CD4-positive, alpha-beta memory T cell (primary cell): ENCODE measurements around the gene KRTAP5-2. TPM values are rescaled to one million over a fixed set of nuclear protein-coding genes. Genes with fewer than 3 reads are reported as not detected.
"Not testable (repeated sequence)": the region's sequence is repeated elsewhere in the genome, so short reads cannot be mapped to it uniquely, and the experiment has no call there.

ENCODE experiments used
- CTCF ChIA-PET: fragments of 350-600 bp; sonication (Branson Sonifier 250); formaldehyde crosslinking; loops from one replicate; lab custom pipeline; 2021; ENCODE audit warnings: inconsistent platforms; ENCODE audit not compliant: partially characterized antibody; lab: Charles Lee
- POLR2A ChIA-PET: fragments of 350-600 bp; sonication (Branson Sonifier 250); formaldehyde crosslinking; loops from one replicate; lab custom pipeline; 2021; ENCODE audit not compliant: partially characterized antibody; lab: Charles Lee
- DNase-seq, 5 donors: peaks; one replicate each; pipeline versions ENCODE4 v3.0.0 to v3.0.0-alpha.2; 2020 to 2022; ENCODE audit warnings: mixed read lengths in 1 of 5
- H3K27ac ChIP-seq: one replicate; pipeline ENCODE4 v1.7.0; 2013; ENCODE audit warnings: low read depth, low read length
- H3K27me3 ChIP-seq: 2 replicates; pipeline ENCODE4 v1.7.0; 2013; ENCODE audit warnings: mild to moderate bottlenecking, low read length, moderate library complexity; ENCODE audit not compliant: insufficient read depth
- H3K36me3 ChIP-seq: 2 replicates; pipeline ENCODE4 v1.7.0; 2013; ENCODE audit warnings: mild to moderate bottlenecking, low read length, moderate library complexity; ENCODE audit not compliant: insufficient read depth
- H3K4me1 ChIP-seq: 2 replicates; pipeline ENCODE4 v1.7.0; 2013; ENCODE audit warnings: mild to moderate bottlenecking, low read length, moderate library complexity; ENCODE audit not compliant: insufficient read depth
- H3K4me3 ChIP-seq, 2 donors: one replicate each; pipeline ENCODE4 v1.7.0; 2013; ENCODE audit warnings: low read length in 2 of 2, mild to moderate bottlenecking in 1 of 2
- H3K9me3 ChIP-seq, 2 donors: one replicate each; pipeline ENCODE4 v1.7.0; 2013; ENCODE audit warnings: low read length in 2 of 2, control low read depth in 1 of 2; ENCODE audit not compliant: control insufficient read depth in 1 of 2
- H3K27ac Mint-ChIP-seq, 7 donors: one replicate each; pipeline ENCODE4 v1.8.0; 2020 to 2021; ENCODE audit warnings: mixed read lengths in 7 of 7, mild to moderate bottlenecking in 6 of 7, inconsistent platforms in 3 of 7, moderate library complexity in 3 of 7
- H3K27me3 Mint-ChIP-seq, 2 donors: one replicate each; pipeline ENCODE4 v1.8.0; 2020 to 2021; ENCODE audit warnings: mixed read lengths in 2 of 2
- H3K36me3 Mint-ChIP-seq, 2 donors: one replicate each; pipeline ENCODE4 v1.8.0; 2020 to 2021; ENCODE audit warnings: mixed read lengths in 2 of 2, inconsistent platforms in 1 of 2, mild to moderate bottlenecking in 1 of 2
- H3K4me1 Mint-ChIP-seq, 4 donors: one replicate each; pipeline ENCODE4 v1.8.0; 2020 to 2021; ENCODE audit warnings: mixed read lengths in 4 of 4, mild to moderate bottlenecking in 1 of 4
- H3K4me3 Mint-ChIP-seq, 8 donors: one replicate each; pipeline ENCODE4 v1.8.0; 2020 to 2021; ENCODE audit warnings: mixed read lengths in 8 of 8, mild to moderate bottlenecking in 7 of 8, moderate library complexity in 6 of 8, inconsistent platforms in 3 of 8
- H3K9me3 Mint-ChIP-seq, 8 donors: one replicate each; pipeline ENCODE4 v1.8.0; 2020 to 2021; ENCODE audit warnings: mixed read lengths in 8 of 8, mild to moderate bottlenecking in 5 of 8, inconsistent platforms in 3 of 8, moderate library complexity in 1 of 8
- intact Hi-C: fragments of 100-400 bp; cut with micrococcal nuclease; formaldehyde crosslinking; loops from one replicate; pipeline ENCODE4 v1.15.1; 2023
- polyA plus RNA-seq, 2 donors: library from polyadenylated mRNA; unstranded; fragments of 300-500 nt; fragmentation: Illumina TruSeq; gene quantifications; one replicate each; pipeline ENCODE4 v1.2.3, GENCODE V29; 2021
- total RNA-seq, 2 experiments: library from RNA; stranded (reverse); gene quantifications; one replicate each; pipeline ENCODE4 v1.2.3, GENCODE V29; 2021

The KRTAP5-2 gene, protein sequence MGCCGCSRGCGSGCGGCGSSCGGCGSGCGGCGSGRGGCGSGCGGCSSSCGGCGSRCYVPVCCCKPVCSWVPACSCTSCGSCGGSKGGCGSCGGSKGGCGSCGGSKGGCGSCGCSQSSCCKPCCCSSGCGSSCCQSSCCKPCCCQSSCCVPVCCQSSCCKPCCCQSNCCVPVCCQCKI
- total RNA-seq (not detected), polyA plus RNA-seq (not detected)

GRCh38 chr11:1597994-1598380, at the start of gene KRTAP5-2:
TSS of gene KRTAP5-2 (minus strand) at chr11:1598294. CDS start at chr11:1598250, 44 bp downstream.
- no peak for DNase-seq
- Mint-ChIP-seq H3K27ac (peak within 1 kb of the TSS in 3 of 7 donors; percentile 8 to 65 (median 19)), H3K9me3 (no peaks in the 10 kb centered on the region), H3K36me3 (no peaks in the 10 kb centered on the region), H3K27me3 (peaks cover 9 to 15% of the 10 kb centered on the region in 2 donors), H3K4me3 (peak within 1 kb of the TSS in 4 of 8 donors; percentile 1 to 48 (median 15)), H3K4me1 (peaks cover 11 to 30% (median 13%) of the 10 kb centered on the region in 4 donors)
- no peaks in the 10 kb centered on the region for H3K36me3 ChIP-seq
- ChIA-PET CTCF (interaction anchor here (0.6 to 6.4 kb wide), 3 partner anchors 10 to 42 kb away, joined by 3 to 53 read pairs (median 3); partner anchors contain the start of genes KRTAP5-3 and KRTAP5-5), POLR2A (interaction anchor here (1.6 kb wide), 1 partner anchor 9 kb away, joined by 4 read pairs; no protein-coding TSS in a partner anchor)
- no peaks in the 10 kb centered on the region for H3K4me1 ChIP-seq
- intact Hi-C loops: no loop called here
- no peak within 1 kb of the TSS for H3K4me3 ChIP-seq
- H3K27ac ChIP-seq: no peak within 1 kb of the TSS
- H3K9me3 ChIP-seq: no peaks in the 10 kb centered on the region
- H3K27me3 ChIP-seq: no peaks in the 10 kb centered on the region

DNA sequence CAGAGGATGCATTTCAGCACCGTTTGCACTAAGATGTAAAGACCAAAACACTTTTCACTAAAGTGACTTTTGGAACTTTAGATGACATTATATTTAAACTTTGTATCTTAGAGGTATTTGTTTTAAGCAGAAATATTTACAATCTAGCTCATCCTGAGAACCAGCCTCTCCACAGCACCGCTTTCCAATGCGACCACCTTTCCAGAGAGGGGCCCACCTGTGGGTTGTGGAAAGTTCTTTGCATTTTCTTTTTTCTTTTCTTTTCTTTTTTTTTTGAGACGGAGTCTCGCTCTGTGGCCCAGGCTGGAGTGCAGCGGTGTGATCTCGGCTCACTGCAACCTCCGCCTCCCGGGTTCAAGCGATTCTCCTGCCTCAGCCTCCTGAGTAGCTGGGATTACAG, 48.4 kb upstream of the KRTAP5-2 start:
- POLR2A ChIA-PET: not testable (repeated sequence)

GRCh38 chr11:1645357-1645821, 47.3 kb upstream of the KRTAP5-2 start:
- no peak overlapping the region for H3K27ac ChIP-seq
- H3K36me3 Mint-ChIP-seq: no peaks in the 10 kb centered on the region
- intact Hi-C loops: no loop called here
- H3K4me3 ChIP-seq: no peak overlapping the region
- H3K27me3 ChIP-seq: peaks cover 3% of the 10 kb centered on the region
- H3K9me3 Mint-ChIP-seq: no peaks in the 10 kb centered on the region
- ChIA-PET POLR2A (no interaction called here), CTCF (no interaction called here)
- no peak for DNase-seq
- no peak overlapping the region for H3K27ac Mint-ChIP-seq
- no peaks in the 10 kb centered on the region for H3K36me3 ChIP-seq
- no peaks in the 10 kb centered on the region for H3K9me3 ChIP-seq
- H3K4me3 Mint-ChIP-seq: no peak overlapping the region
- H3K4me1 Mint-ChIP-seq: no peaks in the 10 kb centered on the region
- peaks cover 5 to 6% of the 10 kb centered on the region in 2 donors for H3K27me3 Mint-ChIP-seq
- no peaks in the 10 kb centered on the region for H3K4me1 ChIP-seq

More for the DNA sequence above, 48.4 kb upstream of the KRTAP5-2 start:
- H3K4me1 ChIP-seq, H3K36me3 ChIP-seq, H3K27ac ChIP-seq, H3K9me3 ChIP-seq, H3K27me3 Mint-ChIP-seq, H3K9me3 Mint-ChIP-seq, H3K27ac Mint-ChIP-seq, DNase-seq, H3K4me3 ChIP-seq, H3K36me3 Mint-ChIP-seq, H3K4me3 Mint-ChIP-seq, H3K27me3 ChIP-seq, CTCF ChIA-PET, intact Hi-C loops, H3K4me1 Mint-ChIP-seq: not testable (repeated sequence)

DNA sequence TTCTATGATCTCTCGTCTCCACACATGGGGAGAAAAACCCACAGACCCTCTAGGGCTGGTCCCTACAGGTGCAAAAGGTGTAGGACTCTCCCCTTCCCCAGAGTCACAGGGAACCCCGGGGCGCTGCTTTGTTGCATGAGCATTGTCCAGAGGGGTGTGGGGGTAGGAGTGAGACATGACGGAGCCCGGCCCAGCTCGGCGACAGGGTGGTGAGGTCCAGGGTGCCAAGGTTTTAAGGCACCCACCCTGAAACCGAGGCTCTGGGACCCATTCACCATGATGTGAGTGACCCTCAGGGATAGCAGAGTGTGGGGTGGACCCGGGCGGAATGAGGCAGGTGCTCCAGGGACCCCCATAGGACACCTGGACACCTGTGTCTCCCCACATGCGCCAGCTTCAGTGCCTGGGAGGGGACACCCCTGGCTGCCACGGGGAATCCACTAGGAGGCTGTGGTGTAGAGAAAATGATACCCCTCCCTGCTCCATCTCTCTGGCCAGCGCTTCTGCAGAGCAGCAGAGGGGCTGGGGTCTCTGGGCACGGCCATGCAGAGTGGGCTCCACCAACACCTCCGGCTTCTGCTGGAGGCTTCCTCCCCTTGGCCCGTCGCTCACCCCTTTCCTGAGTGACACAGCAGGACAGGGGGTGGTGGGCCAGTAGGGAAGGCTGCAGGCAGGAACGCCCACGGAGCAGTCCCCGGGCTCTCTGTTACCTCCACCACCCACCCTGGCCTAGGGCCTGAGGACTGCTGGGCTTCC, 46.7 kb upstream of the KRTAP5-2 start:
- CTCF ChIA-PET: interaction anchor here (1.6 kb wide), 1 partner anchor 8 kb away, joined by 6 read pairs; no protein-coding TSS in a partner anchor
- Histone ChIP-seq H3K4me3 (no peak overlapping the region), H3K36me3 (no peaks in the 10 kb centered on the region), H3K27me3 (peaks cover 5% of the 10 kb centered on the region), H3K9me3 (no peaks in the 10 kb centered on the region), H3K4me1 (no peaks in the 10 kb centered on the region), H3K27ac (no peak overlapping the region)
- intact Hi-C loops: no loop called here
- Mint-ChIP-seq H3K27me3 (peaks cover 10 to 11% of the 10 kb centered on the region in 2 donors), H3K4me1 (peaks cover 0 to 3% (median 0%) of the 10 kb centered on the region in 4 donors), H3K36me3 (no peaks in the 10 kb centered on the region), H3K9me3 (no peaks in the 10 kb centered on the region), H3K27ac (no peak overlapping the region), H3K4me3 (no peak overlapping the region)
- no peak for DNase-seq
- POLR2A ChIA-PET: no interaction called here

- H3K9me3 ChIP-seq: no peaks in the 10 kb centered on the region
- intact Hi-C loops: no loop called here
- H3K4me1 Mint-ChIP-seq: peaks cover 0 to 5% (median under 1%) of the 10 kb centered on the region in 4 donors
- ChIA-PET POLR2A (no interaction called here), CTCF (interaction anchor here (1.5 to 1.6 kb wide), 2 partner anchors 9 to 12 kb away, joined by 4 to 6 read pairs; no protein-coding TSS in a partner anchor)
- no peaks in the 10 kb centered on the region for H3K4me1 ChIP-seq
- H3K36me3 ChIP-seq: no peaks in the 10 kb centered on the region
- no peak overlapping the region for H3K27ac ChIP-seq
- no peak overlapping the region for H3K4me3 ChIP-seq
- H3K27ac Mint-ChIP-seq: no peak overlapping the region
- H3K27me3 Mint-ChIP-seq: peaks cover 13 to 16% of the 10 kb centered on the region in 2 donors
- no peaks in the 10 kb centered on the region for H3K36me3 Mint-ChIP-seq
- no peak overlapping the region for H3K4me3 Mint-ChIP-seq
- no peaks in the 10 kb centered on the region for H3K9me3 Mint-ChIP-seq
- no peak for DNase-seq
- peaks cover 5% of the 10 kb centered on the region for H3K27me3 ChIP-seq
These were observed 45.1 kb upstream of the KRTAP5-2 start for GRCh38 chr11:1643146-1643690.

DNA sequence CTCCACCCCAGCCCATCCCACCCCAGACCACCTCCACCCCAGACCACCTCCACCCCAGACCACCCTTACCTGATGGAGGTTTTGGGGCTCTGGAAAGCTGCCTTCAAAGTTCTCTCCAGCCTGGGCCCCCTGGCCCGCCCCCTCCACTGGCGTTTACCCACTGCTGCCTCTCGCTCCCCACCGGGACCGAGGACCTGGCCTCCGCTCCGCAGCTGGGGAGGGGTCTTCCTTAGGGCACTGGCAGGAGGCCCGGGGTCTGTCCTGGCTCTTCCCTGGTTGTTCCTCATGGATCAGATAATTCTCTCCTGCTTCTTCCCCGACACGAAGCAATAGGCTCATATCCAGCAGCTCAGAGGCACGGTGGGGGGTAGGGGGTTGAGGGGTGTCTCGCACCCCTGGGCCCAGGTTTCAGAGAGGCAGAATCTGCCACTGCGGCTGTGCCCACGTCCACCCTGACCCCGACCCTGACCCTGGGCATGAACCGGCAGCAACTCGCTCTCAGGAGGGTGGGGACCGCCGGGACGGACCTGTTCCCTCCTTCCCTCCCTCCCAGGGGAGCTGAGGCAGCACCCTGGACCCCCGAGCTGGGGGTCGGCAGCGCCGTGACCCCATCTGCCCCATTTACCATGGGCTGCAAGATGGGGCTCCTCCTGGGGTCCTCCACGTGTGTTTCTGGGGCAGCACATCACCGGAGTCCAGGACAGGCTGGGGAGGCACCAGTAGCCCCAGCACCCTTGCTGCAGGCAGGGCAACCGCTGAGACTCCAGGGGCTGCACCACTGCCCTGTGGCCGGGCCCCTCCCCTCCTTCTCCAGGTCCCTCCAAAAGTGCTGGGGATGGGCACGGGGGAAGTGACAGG, 44.4 kb upstream of the KRTAP5-2 start:
- Histone ChIP-seq H3K27me3 (peaks cover 5% of the 10 kb centered on the region), H3K27ac (no peak overlapping the region), H3K4me1 (no peaks in the 10 kb centered on the region), H3K9me3 (no peaks in the 10 kb centered on the region), H3K36me3 (no peaks in the 10 kb centered on the region), H3K4me3 (no peak overlapping the region)
- POLR2A ChIA-PET: no interaction called here
- Mint-ChIP-seq H3K4me1 (peaks cover 0 to 5% (median under 1%) of the 10 kb centered on the region in 4 donors), H3K36me3 (no peaks in the 10 kb centered on the region), H3K9me3 (no peaks in the 10 kb centered on the region), H3K27me3 (peaks cover 13 to 16% of the 10 kb centered on the region in 2 donors), H3K27ac (no peak overlapping the region), H3K4me3 (no peak overlapping the region)
- CTCF ChIA-PET: interaction anchor here (1.5 to 1.6 kb wide), 2 partner anchors 10 to 11 kb away, joined by 4 to 6 read pairs; no protein-coding TSS in a partner anchor
- intact Hi-C loops: no loop called here
- DNase-seq: no peak
